Right forelimb (tissue), 1 donor: ENCODE data around the gene DISP3.

Experiments used
- DNase-seq: peaks from one replicate; pipeline ENCODE4 v3.0.0-alpha.2; 2018

Gene DISP3

DNA sequence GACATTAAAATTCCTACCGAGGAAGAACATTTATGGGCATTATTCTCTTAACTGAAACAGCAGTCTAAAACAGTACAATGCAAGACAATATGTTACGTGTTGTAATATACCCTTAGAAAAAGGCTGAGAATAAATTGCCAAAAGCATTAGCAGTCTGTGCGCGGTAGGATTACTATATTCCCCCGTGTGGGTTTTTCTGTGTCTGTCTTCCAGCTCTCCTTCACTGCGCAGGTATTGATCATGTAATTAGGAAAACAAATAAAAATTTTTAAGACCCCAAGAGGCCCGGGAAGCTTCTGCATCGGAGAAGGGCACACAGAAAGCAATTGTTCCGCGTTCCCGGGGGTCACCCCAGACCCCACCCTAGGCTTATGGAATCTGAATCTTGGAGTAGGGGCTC lies 106.4 kb downstream of the DISP3 start:
- DNase-seq: no peak
